Caco-2 (cell line): ENCODE results near the gene PPT2. TPM values are rescaled to one million over a fixed set of nuclear protein-coding genes. Genes with fewer than 3 reads are reported as not detected.
A peak's percentile ranks its signal among the peaks of the same experiment; 100 is the strongest.

Source experiments
- BruUV-seq: library from RNA; stranded (reverse); fragments of 400-500 nt; replicated peaks from 2 replicates; lab custom pipeline; 2021; lab: Mats Ljungman, UMichigan
- CTCF ChIA-PET: fragments of 300-600 bp; sonication (Branson Sonifier 250); formaldehyde crosslinking; loops from one replicate; lab custom pipeline; 2022; ENCODE audit warnings: antibody characterized with exemption; lab: Charles Lee
- POLR2A ChIA-PET: fragments of 300-600 bp; sonication (Branson Sonifier 250); formaldehyde crosslinking; loops from one replicate; lab custom pipeline; 2022; ENCODE audit warnings: antibody characterized with exemption; lab: Charles Lee
- DNase-seq, 2 experiments: peaks; one replicate each; pipeline versions ENCODE4 v3.0.0 to v3.0.0-alpha.2; 2020 to 2022
- H3K27me3 ChIP-seq: replicated peaks from 2 replicates; pipeline ENCODE4 v1.6.0; 2011; ENCODE audit warnings: low read length; ENCODE audit not compliant: control insufficient read depth, insufficient read depth
- H3K36me3 ChIP-seq: 2 replicates; pipeline ENCODE4 v1.5.1; 2011; ENCODE audit warnings: low read length; ENCODE audit not compliant: control insufficient read depth, insufficient read depth
- H3K4me1 ChIP-seq: fragments of 250-450 bp; sonication (Bioruptor Pico); 2 replicates; pipeline ENCODE4 v1.5.1; 2020; ENCODE audit warnings: mild to moderate bottlenecking
- H3K4me3 ChIP-seq: 2 replicates; pipeline ENCODE4 v1.5.1; 2011; ENCODE audit warnings: low read depth, mild to moderate bottlenecking, control low read depth, low read length
- H3K9me3 ChIP-seq: fragments of 250-450 bp; sonication (Bioruptor Pico); 2 replicates; pipeline ENCODE4 v1.5.1; 2020; ENCODE audit warnings: mild to moderate bottlenecking, moderate library complexity
- H3K27ac Mint-ChIP-seq: one replicate; pipeline ENCODE4 v1.8.0; 2022; ENCODE audit warnings: mixed read lengths; ENCODE audit not compliant: unreplicated experiment
- H3K27me3 Mint-ChIP-seq: one replicate; pipeline ENCODE4 v1.8.0; 2022; ENCODE audit warnings: mixed read lengths; ENCODE audit not compliant: insufficient read depth, unreplicated experiment
- H3K36me3 Mint-ChIP-seq: one replicate; pipeline ENCODE4 v1.8.0; 2022; ENCODE audit warnings: mild to moderate bottlenecking, mixed read lengths; ENCODE audit not compliant: insufficient read depth, unreplicated experiment
- H3K4me1 Mint-ChIP-seq: one replicate; pipeline ENCODE4 v1.8.0; 2022; ENCODE audit warnings: low read depth, mixed read lengths; ENCODE audit not compliant: unreplicated experiment
- H3K4me3 Mint-ChIP-seq: one replicate; pipeline ENCODE4 v1.8.0; 2022; ENCODE audit warnings: mild to moderate bottlenecking, moderate library complexity, mixed read lengths; ENCODE audit not compliant: unreplicated experiment
- H3K9me3 Mint-ChIP-seq: one replicate; pipeline ENCODE4 v1.8.0; 2022; ENCODE audit warnings: mixed read lengths; ENCODE audit not compliant: unreplicated experiment
- intact Hi-C: fragments of 100-400 bp; cut with micrococcal nuclease; formaldehyde crosslinking; loops from one replicate; pipeline ENCODE4 v1.10.0; 2022; ENCODE audit not compliant: unreplicated experiment
- total RNA-seq: library from RNA; stranded (reverse); gene quantifications from 2 replicates; pipeline ENCODE4 v1.2.3, GENCODE V29; 2022
- TF ChIP-seq, protein P1 (sequence below), 2 experiments: fragments of 200-600 bp in 1 of 2; IDR thresholded peaks; 1 replicate in 1 of 2; 2 replicates in 1 of 2; pipeline versions ENCODE4 v1.5.1 to v1.8.0; 2011 to 2022; ENCODE audit warnings: antibody characterized with exemption in 1 of 2, control low read depth in 1 of 2, inconsistent platforms in 1 of 2, low read depth in 1 of 2, low read length in 1 of 2, mild to moderate bottlenecking in 1 of 2, moderate library complexity in 1 of 2; ENCODE audit not compliant: insufficient read depth in 1 of 2, severe bottlenecking in 1 of 2, unreplicated experiment in 1 of 2

The PPT2 gene
- total RNA-seq, 1 experiment from 2014 or later = 80.8 TPM

GRCh38 chr6:32158052-32158451, 4.1 kb downstream of the PPT2 start:
- DNase-seq = no peak
- CTCF ChIA-PET = no interaction called here
- no TSS peak for BruUV-seq
- Mint-ChIP-seq H3K36me3 (peaks cover 82% of the 10 kb centered on the region), H3K4me1 (peaks cover 7% of the 10 kb centered on the region), H3K27me3 (no peaks in the 10 kb centered on the region), H3K9me3 (no peaks in the 10 kb centered on the region), H3K4me3 (no peak overlapping the region), H3K27ac (no peak overlapping the region)
- intact Hi-C loops = no loop called here
- Histone ChIP-seq H3K4me3 (no peak overlapping the region), H3K9me3 (no peaks in the 10 kb centered on the region), H3K27me3 (no peaks in the 10 kb centered on the region), H3K36me3 (peaks cover 8% of the 10 kb centered on the region), H3K4me1 (peaks cover 13% of the 10 kb centered on the region)
- TF ChIP-seq, protein P1, sequence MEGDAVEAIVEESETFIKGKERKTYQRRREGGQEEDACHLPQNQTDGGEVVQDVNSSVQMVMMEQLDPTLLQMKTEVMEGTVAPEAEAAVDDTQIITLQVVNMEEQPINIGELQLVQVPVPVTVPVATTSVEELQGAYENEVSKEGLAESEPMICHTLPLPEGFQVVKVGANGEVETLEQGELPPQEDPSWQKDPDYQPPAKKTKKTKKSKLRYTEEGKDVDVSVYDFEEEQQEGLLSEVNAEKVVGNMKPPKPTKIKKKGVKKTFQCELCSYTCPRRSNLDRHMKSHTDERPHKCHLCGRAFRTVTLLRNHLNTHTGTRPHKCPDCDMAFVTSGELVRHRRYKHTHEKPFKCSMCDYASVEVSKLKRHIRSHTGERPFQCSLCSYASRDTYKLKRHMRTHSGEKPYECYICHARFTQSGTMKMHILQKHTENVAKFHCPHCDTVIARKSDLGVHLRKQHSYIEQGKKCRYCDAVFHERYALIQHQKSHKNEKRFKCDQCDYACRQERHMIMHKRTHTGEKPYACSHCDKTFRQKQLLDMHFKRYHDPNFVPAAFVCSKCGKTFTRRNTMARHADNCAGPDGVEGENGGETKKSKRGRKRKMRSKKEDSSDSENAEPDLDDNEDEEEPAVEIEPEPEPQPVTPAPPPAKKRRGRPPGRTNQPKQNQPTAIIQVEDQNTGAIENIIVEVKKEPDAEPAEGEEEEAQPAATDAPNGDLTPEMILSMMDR (IDR thresholded peaks at IDR 0.05; ENCODE audit: insufficient read depth in 1 of 2, low read depth in 1 of 2, low read length in 1 of 2, severe bottlenecking in 1 of 2, unreplicated experiment in 1 of 2) = no peak
- POLR2A ChIA-PET = no interaction called here

DNA sequence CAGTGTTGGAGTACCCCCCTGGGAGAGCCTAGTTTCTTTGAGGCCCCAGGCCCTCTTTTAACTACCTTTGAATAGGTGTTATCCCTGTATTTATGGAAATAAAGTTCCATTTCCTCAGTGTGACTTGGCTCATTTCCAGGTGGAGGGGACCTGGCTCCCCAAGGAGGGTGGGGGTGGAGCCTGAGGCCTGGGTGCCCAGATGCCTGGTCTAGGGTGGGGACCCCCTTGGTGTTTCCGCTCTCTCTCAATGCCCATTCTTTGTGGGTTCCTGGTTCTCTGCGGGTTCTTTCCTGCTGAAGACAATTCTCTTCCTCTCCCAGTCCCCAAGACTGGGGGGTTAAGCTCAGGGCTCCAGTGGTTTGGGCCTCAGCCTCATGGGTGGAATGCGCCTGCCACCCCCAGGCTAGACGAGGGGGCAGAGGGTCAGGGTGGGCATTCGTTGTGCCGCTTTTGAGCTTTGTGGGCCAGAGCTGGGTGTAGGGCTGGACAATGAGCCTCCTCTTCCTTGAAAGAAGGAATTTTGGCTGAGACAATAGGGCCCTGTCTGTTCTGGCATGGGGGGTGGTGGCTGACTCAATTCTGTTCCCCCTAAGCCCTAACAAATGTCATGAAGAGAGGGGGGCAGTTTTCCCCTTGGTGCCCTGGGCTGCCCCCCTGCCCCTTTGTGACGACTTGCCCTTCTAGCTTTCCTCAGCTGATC, 9.8 kb downstream of the PPT2 start:
- TF ChIP-seq, protein P1 (IDR thresholded peaks at IDR 0.05; ENCODE audit: insufficient read depth in 1 of 2, low read depth in 1 of 2, low read length in 1 of 2, severe bottlenecking in 1 of 2, unreplicated experiment in 1 of 2) = no peak
- H3K9me3 ChIP-seq = no peaks in the 10 kb centered on the region
- Mint-ChIP-seq H3K27ac (peak overlapping the region; percentile 65), H3K4me1 (peaks cover 9% of the 10 kb centered on the region), H3K27me3 (no peaks in the 10 kb centered on the region), H3K36me3 (peaks cover 93% of the 10 kb centered on the region), H3K4me3 (no peak overlapping the region), H3K9me3 (no peaks in the 10 kb centered on the region)
- intact Hi-C loops = no loop called here
- H3K4me3 ChIP-seq = no peak overlapping the region
- BruUV-seq = no TSS peak
- POLR2A ChIA-PET = no interaction called here
- H3K36me3 ChIP-seq = 0 out of 2 replicates have a peak, but pooled peaks cover 1% of the 10 kb centered on the region
- DNase-seq = no peak
- H3K27me3 ChIP-seq = no peaks in the 10 kb centered on the region
- CTCF ChIA-PET = interaction anchor here (1.6 kb wide), 1 partner anchor 9 kb away, joined by 5 read pairs; no protein-coding TSS in a partner anchor
- H3K4me1 ChIP-seq = peaks cover 14% of the 10 kb centered on the region

DNA sequence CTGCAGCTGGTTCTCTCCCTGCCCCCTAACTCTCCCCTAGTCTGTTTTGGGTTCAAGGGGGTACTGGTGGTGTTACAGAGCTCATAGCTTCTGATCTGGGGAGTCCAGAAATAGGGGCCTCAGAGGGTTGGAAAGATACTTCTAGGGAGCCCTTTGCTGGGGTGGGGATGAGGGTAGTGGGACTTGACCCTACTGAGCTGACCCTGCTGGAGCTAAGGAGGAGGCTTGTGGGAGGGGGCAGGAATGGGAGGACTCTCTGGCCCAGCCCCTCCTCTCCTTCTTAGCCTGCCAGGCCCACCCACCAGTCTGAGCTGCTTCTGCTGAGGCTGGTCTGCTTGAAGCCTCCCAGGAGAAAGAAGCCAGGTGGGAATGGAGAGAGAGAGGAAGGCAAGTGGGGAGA, 10.4 kb downstream of the PPT2 start, which contains the start of gene EGFL8:
TSS of gene EGFL8 (plus strand) at position 301 of the 400 bp plus-strand sequence. CDS start 1,571 bp downstream, outside the sequence.
- ChIA-PET CTCF (interaction anchor here (1.6 kb wide), 1 partner anchor 10 kb away, joined by 5 read pairs; no protein-coding TSS in a partner anchor), POLR2A (interaction anchor here (0.8 kb wide), 1 partner anchor 34 kb away, joined by 5 read pairs; the partner anchor contains the start of gene FKBPL)
- intact Hi-C loops = no loop called here
- BruUV-seq = no TSS peak
- Histone ChIP-seq H3K36me3 (0 out of 2 replicates have a peak, but pooled peaks cover 1% of the 10 kb centered on the region), H3K27me3 (no peaks in the 10 kb centered on the region), H3K4me1 (peaks cover 20% of the 10 kb centered on the region), H3K4me3 (no peak within 1 kb of the TSS), H3K9me3 (no peaks in the 10 kb centered on the region)
- Mint-ChIP-seq H3K4me3 (no peak within 1 kb of the TSS), H3K9me3 (no peaks in the 10 kb centered on the region), H3K4me1 (peaks cover 7% of the 10 kb centered on the region), H3K36me3 (peaks cover 93% of the 10 kb centered on the region), H3K27ac (peak within 1 kb of the TSS; percentile 76), H3K27me3 (no peaks in the 10 kb centered on the region)
- TF ChIP-seq, protein P1 (IDR thresholded peaks at IDR 0.05; ENCODE audit: insufficient read depth in 1 of 2, low read depth in 1 of 2, low read length in 1 of 2, severe bottlenecking in 1 of 2, unreplicated experiment in 1 of 2) = no peak
- no peak for DNase-seq
